GM23338 (cell line): Measurements from ENCODE around the gene CRYBG3. TPM values are rescaled to one million over a fixed set of nuclear protein-coding genes. Genes with fewer than 3 reads are reported as not detected.

Source experiments
- ATAC-seq: fragments of 200-7000 bp; cut with Tn5 transposase; 3 replicates; pipeline ENCODE4 v1.9.1; 2020
- DNase-seq: peaks from one replicate; pipeline ENCODE4 v3.0.0-alpha.2; 2015; ENCODE audit warnings: low spot score
- H2AFZ ChIP-seq: fragments of 200-600 bp; sonication (generic); 2 replicates; pipeline ENCODE4 v1.8.0; 2016; ENCODE audit warnings: antibody characterized with exemption, mild to moderate bottlenecking, moderate library complexity
- H3F3A ChIP-seq: fragments of 200-600 bp; sonication (generic); replicated peaks from 2 replicates; pipeline ENCODE4 v1.8.0; 2017; ENCODE audit warnings: antibody characterized with exemption, mixed run types, low read depth
- H3K27ac ChIP-seq: fragments of 200-600 bp; sonication (generic); 2 replicates; pipeline ENCODE4 v1.6.1; 2016; ENCODE audit warnings: low read depth
- H3K27me3 ChIP-seq: fragments of 200-600 bp; sonication (generic); 2 replicates; pipeline ENCODE4 v1.8.0; 2016; ENCODE audit warnings: mild to moderate bottlenecking, mixed run types, moderate library complexity; ENCODE audit not compliant: insufficient read depth
- H3K36me3 ChIP-seq: fragments of 200-600 bp; sonication (generic); 2 replicates; pipeline ENCODE4 v1.8.0; 2016; ENCODE audit warnings: mild to moderate bottlenecking; ENCODE audit not compliant: insufficient read depth
- H3K4me1 ChIP-seq: fragments of 200-600 bp; sonication (generic); 2 replicates; pipeline ENCODE4 v1.8.0; 2016; ENCODE audit warnings: mild to moderate bottlenecking, moderate library complexity; ENCODE audit not compliant: insufficient read depth
- H3K4me2 ChIP-seq: fragments of 200-600 bp; sonication (generic); 2 replicates; pipeline ENCODE4 v1.7.1; 2017; ENCODE audit warnings: mixed run types
- H3K4me3 ChIP-seq: fragments of 200-600 bp; sonication (generic); 2 replicates; pipeline ENCODE4 v1.6.1; 2016; ENCODE audit warnings: mixed run types
- H3K79me2 ChIP-seq: fragments of 200-600 bp; sonication (generic); replicated peaks from 2 replicates; pipeline ENCODE4 v1.8.0; 2017; ENCODE audit warnings: mild to moderate bottlenecking; ENCODE audit not compliant: insufficient read depth
- H3K9me2 ChIP-seq: fragments of 200-600 bp; sonication (generic); 2 replicates; pipeline ENCODE4 v1.8.0; 2017; ENCODE audit not compliant: insufficient read depth
- H4K20me1 ChIP-seq: fragments of 200-600 bp; sonication (generic); replicated peaks from 2 replicates; pipeline ENCODE4 v1.8.0; 2017; ENCODE audit warnings: mild to moderate bottlenecking; ENCODE audit not compliant: insufficient read depth
- H3K27ac Mint-ChIP-seq: 2 replicates; pipeline ENCODE4 v1.8.0; 2020; ENCODE audit warnings: inconsistent platforms, mild to moderate bottlenecking, moderate library complexity, mixed read lengths
- H3K27me3 Mint-ChIP-seq: 3 replicates; pipeline ENCODE4 v1.8.0; 2022; ENCODE audit warnings: low read depth, mild to moderate bottlenecking, moderate library complexity, mixed read lengths, inconsistent platforms; ENCODE audit not compliant: insufficient read depth, poor library complexity
- H3K36me3 Mint-ChIP-seq: 3 replicates; pipeline ENCODE4 v1.8.0; 2021; ENCODE audit warnings: low read depth, mild to moderate bottlenecking, inconsistent platforms, moderate library complexity, mixed read lengths
- H3K4me1 Mint-ChIP-seq: 3 replicates; pipeline ENCODE4 v1.8.0; 2020; ENCODE audit warnings: mild to moderate bottlenecking, inconsistent platforms, mixed read lengths
- H3K4me3 Mint-ChIP-seq: 3 replicates; pipeline ENCODE4 v1.8.0; 2021; ENCODE audit warnings: moderate library complexity, mild to moderate bottlenecking, inconsistent platforms, mixed read lengths
- H3K9me3 Mint-ChIP-seq: 3 replicates; pipeline ENCODE4 v1.8.0; 2020; ENCODE audit warnings: moderate library complexity, mild to moderate bottlenecking, inconsistent platforms, mixed read lengths
- CREB1 ChIP-seq: fragments of 250-450 bp; sonication (Bioruptor Pico); IDR thresholded peaks from 2 replicates; pipeline ENCODE4 v1.5.0; 2020; ENCODE audit warnings: low read depth, mild to moderate bottlenecking, moderate library complexity
- EZH2 ChIP-seq: fragments of 200-600 bp; sonication (generic); IDR thresholded peaks from one replicate; pipeline ENCODE4 v1.8.0; 2017; ENCODE audit warnings: antibody characterized with exemption, mild to moderate bottlenecking, low read depth; ENCODE audit not compliant: unreplicated experiment
- EZH2phosphoT487 ChIP-seq: fragments of 200-600 bp; sonication (generic); IDR thresholded peaks from one replicate; pipeline ENCODE4 v1.8.1; 2018; ENCODE audit warnings: antibody characterized with exemption; ENCODE audit not compliant: unreplicated experiment
- JUNB ChIP-seq: IDR thresholded peaks from one replicate; pipeline ENCODE4 v1.6.1; 2016; ENCODE audit warnings: antibody characterized with exemption; ENCODE audit not compliant: unreplicated experiment
- NANOG ChIP-seq: IDR thresholded peaks from 2 replicates; pipeline ENCODE4 v1.6.1; 2016; ENCODE audit warnings: antibody characterized with exemption, borderline replicate concordance
- POLR2AphosphoS5 ChIP-seq: IDR thresholded peaks from 2 replicates; pipeline ENCODE4 v1.6.1; 2016; ENCODE audit warnings: antibody characterized with exemption, low read depth
- REST ChIP-seq: IDR thresholded peaks from one replicate; pipeline ENCODE4 v1.6.1; 2018; ENCODE audit warnings: antibody characterized with exemption; ENCODE audit not compliant: unreplicated experiment
- STAT1 ChIP-seq: IDR thresholded peaks from one replicate; pipeline ENCODE4 v1.6.1; 2016; ENCODE audit warnings: antibody characterized with exemption; ENCODE audit not compliant: unreplicated experiment
- ZNF114 ChIP-seq: fragments of 250-450 bp; sonication (Bioruptor Pico); IDR thresholded peaks from 2 replicates; pipeline ENCODE4 v1.5.0; 2020; ENCODE audit warnings: mild to moderate bottlenecking, moderate library complexity
- polyA plus RNA-seq: library from polyadenylated mRNA; unstranded; fragments of >200 nt; fragmentation: Nextera tagmentation; extraction: Ambion mirVana; gene quantifications from 2 replicates; pipeline ENCODE4 v1.2.1, GENCODE V29; 2016
- total RNA-seq: library from RNA; depleted of rRNA; stranded (reverse); fragments of >200 nt; shearing (Covaris generic); gene quantifications from 2 replicates; pipeline ENCODE4 v1.2.3, GENCODE V29; 2014
- TF ChIP-seq, protein P1 (sequence below), 2 experiments: fragments of 200-600 bp in 1 of 2; sonication (generic) in 1 of 2; conservative IDR thresholded peaks; 2 replicates each; pipeline versions ENCODE4 v1.5.1 to v1.6.1; 2016 to 2017; ENCODE audit warnings: antibody characterized with exemption in 2 of 2, low read depth in 2 of 2, mild to moderate bottlenecking in 2 of 2, moderate library complexity in 1 of 2
- TF ChIP-seq, protein P2 (sequence below): fragments of 250-450 bp; sonication (Bioruptor Pico); IDR thresholded peaks from 2 replicates; pipeline ENCODE4 v1.5.0; 2020; ENCODE audit warnings: mild to moderate bottlenecking, moderate library complexity

Gene CRYBG3
- total and polyA plus RNA-seq, 2 experiments from 2014 or later: 2.3 to 8.9 TPM

DNA sequence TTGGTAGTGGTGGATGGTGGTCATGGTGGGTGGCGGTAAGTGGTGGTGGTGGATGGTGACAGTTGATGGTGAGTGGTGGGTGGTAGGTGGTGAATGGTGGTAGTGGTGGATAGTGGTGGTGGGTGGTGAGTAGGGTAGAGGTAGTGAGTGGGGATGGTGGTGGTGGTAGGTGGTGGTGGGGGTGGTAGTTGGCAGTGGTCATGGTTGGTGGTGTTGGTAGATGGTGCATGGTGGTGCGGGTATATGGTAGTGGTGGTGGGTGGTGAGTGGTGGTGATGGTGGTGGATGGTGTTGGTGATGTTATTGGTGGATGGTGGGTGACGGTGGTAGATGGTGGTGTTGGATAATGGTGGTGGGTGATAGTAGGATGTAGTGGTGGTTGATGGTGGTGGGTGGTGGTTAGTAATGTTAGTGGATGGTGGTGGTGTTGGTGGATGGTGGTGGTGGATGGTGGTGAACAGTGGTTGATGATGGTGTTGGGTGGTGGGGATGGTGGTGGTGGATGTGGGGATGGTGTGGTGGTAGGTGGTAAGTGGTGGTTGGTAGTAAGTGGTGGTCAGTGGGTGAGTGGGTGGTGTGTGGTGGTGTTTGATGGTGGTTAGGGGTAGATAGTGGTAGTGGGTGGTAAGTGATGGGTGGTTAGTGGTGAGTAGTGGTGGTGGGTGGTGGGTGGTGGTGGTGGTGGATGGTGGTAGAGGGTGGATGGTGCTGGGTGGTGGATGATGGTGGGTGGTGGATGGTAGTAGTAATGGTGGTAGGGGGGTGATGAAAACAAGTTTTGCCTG lies 167.2 kb downstream of the CRYBG3 start (continued):
- no peak for TF ChIP-seq EZH2phosphoT487

DNA sequence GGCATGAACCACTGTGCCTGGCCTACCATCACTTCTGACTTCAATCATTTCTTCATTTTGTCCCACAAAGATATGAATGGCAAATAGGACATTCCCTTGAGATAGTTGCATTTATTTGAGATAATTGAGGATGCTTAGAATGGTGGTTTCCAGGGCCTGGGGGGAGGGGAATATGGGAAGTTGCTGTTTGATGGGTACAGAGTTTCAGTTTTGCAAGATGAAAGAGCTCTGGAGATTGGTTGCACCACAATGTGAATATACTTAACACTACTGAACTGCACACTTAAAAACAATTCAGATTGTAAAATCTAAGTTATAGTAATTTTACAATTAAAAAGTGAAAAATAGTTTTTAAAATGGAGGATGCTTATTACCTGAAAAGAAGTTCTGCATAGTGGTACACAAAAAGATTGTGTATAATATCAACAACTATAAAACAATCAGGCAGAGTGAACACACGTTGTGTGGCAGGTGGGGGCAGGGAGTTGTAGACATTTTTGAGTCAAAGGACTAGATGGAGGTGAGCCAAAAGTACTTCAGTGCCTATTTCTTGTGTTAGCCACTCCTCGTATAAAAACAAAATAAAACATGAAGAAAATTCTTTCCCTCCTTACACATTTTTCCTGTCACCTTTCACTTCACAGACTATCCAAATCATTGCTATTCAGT lies 168.9 kb downstream of the CRYBG3 start:
- Histone ChIP-seq H3K27ac (no peak overlapping the region), H3F3A (0 out of 2 replicates have a peak, but pooled peaks cover 3% of the 10 kb centered on the region), H3K9me2 (peaks cover 7% of the 10 kb centered on the region; the same call in 1 of the 2 replicates), H3K36me3 (no peaks in the 10 kb centered on the region), H3K4me1 (peaks cover 24% of the 10 kb centered on the region), H2AFZ (no peak overlapping the region), H3K4me3 (no peak overlapping the region), H4K20me1 (no peaks in the 10 kb centered on the region), H3K79me2 (no peaks in the 10 kb centered on the region), H3K4me2 (no peak overlapping the region), H3K27me3 (no peaks in the 10 kb centered on the region)
- Mint-ChIP-seq H3K4me3 (no peak overlapping the region), H3K27me3 (no peaks in the 10 kb centered on the region), H3K36me3 (no peaks in the 10 kb centered on the region), H3K27ac (no peak overlapping the region), H3K4me1 (peaks cover 32% of the 10 kb centered on the region), H3K9me3 (no peaks in the 10 kb centered on the region)
- DNase-seq (no peak), ATAC-seq (no peak)
- TF ChIP-seq, protein P1, sequence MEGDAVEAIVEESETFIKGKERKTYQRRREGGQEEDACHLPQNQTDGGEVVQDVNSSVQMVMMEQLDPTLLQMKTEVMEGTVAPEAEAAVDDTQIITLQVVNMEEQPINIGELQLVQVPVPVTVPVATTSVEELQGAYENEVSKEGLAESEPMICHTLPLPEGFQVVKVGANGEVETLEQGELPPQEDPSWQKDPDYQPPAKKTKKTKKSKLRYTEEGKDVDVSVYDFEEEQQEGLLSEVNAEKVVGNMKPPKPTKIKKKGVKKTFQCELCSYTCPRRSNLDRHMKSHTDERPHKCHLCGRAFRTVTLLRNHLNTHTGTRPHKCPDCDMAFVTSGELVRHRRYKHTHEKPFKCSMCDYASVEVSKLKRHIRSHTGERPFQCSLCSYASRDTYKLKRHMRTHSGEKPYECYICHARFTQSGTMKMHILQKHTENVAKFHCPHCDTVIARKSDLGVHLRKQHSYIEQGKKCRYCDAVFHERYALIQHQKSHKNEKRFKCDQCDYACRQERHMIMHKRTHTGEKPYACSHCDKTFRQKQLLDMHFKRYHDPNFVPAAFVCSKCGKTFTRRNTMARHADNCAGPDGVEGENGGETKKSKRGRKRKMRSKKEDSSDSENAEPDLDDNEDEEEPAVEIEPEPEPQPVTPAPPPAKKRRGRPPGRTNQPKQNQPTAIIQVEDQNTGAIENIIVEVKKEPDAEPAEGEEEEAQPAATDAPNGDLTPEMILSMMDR (conservative IDR thresholded peaks at IDR 0.05; ENCODE audit: low read depth in 2 of 2): no peak
- TF ChIP-seq REST (no peak), CREB1 (CRISPR knock-in tag) (no peak), JUNB (no peak), NANOG (no peak), EZH2 (no peak), EZH2phosphoT487 (no peak), STAT1 (no peak), ZNF114 (no peak), POLR2AphosphoS5 (no peak)
- TF ChIP-seq, protein P2, sequence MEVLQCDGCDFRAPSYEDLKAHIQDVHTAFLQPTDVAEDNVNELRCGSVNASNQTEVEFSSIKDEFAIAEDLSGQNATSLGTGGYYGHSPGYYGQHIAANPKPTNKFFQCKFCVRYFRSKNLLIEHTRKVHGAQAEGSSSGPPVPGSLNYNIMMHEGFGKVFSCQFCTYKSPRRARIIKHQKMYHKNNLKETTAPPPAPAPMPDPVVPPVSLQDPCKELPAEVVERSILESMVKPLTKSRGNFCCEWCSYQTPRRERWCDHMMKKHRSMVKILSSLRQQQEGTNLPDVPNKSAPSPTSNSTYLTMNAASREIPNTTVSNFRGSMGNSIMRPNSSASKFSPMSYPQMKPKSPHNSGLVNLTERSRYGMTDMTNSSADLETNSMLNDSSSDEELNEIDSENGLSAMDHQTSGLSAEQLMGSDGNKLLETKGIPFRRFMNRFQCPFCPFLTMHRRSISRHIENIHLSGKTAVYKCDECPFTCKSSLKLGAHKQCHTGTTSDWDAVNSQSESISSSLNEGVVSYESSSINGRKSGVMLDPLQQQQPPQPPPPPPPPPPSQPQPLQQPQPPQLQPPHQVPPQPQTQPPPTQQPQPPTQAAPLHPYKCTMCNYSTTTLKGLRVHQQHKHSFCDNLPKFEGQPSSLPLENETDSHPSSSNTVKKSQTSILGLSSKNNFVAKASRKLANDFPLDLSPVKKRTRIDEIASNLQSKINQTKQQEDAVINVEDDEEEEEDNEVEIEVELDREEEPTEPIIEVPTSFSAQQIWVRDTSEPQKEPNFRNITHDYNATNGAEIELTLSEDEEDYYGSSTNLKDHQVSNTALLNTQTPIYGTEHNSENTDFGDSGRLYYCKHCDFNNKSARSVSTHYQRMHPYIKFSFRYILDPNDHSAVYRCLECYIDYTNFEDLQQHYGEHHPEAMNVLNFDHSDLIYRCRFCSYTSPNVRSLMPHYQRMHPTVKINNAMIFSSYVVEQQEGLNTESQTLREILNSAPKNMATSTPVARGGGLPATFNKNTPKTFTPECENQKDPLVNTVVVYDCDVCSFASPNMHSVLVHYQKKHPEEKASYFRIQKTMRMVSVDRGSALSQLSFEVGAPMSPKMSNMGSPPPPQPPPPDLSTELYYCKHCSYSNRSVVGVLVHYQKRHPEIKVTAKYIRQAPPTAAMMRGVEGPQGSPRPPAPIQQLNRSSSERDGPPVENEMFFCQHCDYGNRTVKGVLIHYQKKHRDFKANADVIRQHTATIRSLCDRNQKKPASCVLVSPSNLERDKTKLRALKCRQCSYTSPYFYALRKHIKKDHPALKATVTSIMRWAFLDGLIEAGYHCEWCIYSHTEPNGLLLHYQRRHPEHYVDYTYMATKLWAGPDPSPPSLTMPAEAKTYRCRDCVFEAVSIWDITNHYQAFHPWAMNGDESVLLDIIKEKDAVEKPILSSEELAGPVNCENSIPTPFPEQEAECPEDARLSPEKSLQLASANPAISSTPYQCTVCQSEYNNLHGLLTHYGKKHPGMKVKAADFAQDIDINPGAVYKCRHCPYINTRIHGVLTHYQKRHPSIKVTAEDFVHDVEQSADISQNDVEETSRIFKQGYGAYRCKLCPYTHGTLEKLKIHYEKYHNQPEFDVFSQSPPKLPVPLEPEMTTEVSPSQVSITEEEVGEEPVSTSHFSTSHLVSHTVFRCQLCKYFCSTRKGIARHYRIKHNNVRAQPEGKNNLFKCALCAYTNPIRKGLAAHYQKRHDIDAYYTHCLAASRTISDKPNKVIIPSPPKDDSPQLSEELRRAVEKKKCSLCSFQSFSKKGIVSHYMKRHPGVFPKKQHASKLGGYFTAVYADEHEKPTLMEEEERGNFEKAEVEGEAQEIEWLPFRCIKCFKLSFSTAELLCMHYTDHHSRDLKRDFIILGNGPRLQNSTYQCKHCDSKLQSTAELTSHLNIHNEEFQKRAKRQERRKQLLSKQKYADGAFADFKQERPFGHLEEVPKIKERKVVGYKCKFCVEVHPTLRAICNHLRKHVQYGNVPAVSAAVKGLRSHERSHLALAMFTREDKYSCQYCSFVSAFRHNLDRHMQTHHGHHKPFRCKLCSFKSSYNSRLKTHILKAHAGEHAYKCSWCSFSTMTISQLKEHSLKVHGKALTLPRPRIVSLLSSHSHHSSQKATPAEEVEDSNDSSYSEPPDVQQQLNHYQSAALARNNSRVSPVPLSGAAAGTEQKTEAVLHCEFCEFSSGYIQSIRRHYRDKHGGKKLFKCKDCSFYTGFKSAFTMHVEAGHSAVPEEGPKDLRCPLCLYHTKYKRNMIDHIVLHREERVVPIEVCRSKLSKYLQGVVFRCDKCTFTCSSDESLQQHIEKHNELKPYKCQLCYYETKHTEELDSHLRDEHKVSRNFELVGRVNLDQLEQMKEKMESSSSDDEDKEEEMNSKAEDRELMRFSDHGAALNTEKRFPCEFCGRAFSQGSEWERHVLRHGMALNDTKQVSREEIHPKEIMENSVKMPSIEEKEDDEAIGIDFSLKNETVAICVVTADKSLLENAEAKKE (CRISPR knock-in tag): no peak
